Breast epithelium (tissue), 4 donors: ENCODE measurements around the gene PDZD2. TPM values are rescaled to one million over a fixed set of nuclear protein-coding genes. Genes with fewer than 3 reads are reported as not detected.

ENCODE experiments used
- DNase-seq, 2 donors: peaks; one replicate each; pipeline ENCODE4 v3.0.0-alpha.2; 2019; ENCODE audit warnings: low spot score in 2 of 2
- H3K27ac ChIP-seq, 2 donors: fragments of 200-600 bp; sonication (generic) in 1 of 2; one replicate each; pipeline ENCODE4 v1.5.1; 2016 to 2019; ENCODE audit warnings: mild to moderate bottlenecking in 1 of 2
- H3K27me3 ChIP-seq, 2 donors: fragments of 200-600 bp; sonication (generic) in 1 of 2; one replicate each; pipeline versions ENCODE4 v1.5.1 to v1.6.0; 2017 to 2019; ENCODE audit warnings: control low read depth in 1 of 2, mild to moderate bottlenecking in 1 of 2
- H3K36me3 ChIP-seq: fragments of 200-600 bp; one replicate; pipeline ENCODE4 v1.5.1; 2019
- H3K4me1 ChIP-seq, 2 donors: fragments of 200-600 bp; sonication (generic); one replicate each; pipeline ENCODE4 v1.5.1; 2016 to 2019; ENCODE audit warnings: control low read depth in 1 of 2
- H3K4me3 ChIP-seq, 3 donors: fragments of 200-600 bp; sonication (generic); 1 replicate in 2 of 3; 2 replicates in 1 of 3; pipeline ENCODE4 v1.5.1; 2016 to 2019; ENCODE audit warnings: mild to moderate bottlenecking in 3 of 3, moderate library complexity in 2 of 3
- H3K9me3 ChIP-seq, 2 donors: fragments of 200-600 bp; sonication (generic) in 1 of 2; one replicate each; pipeline ENCODE4 v1.5.1; 2016 to 2019; ENCODE audit warnings: control low read depth in 1 of 2
- POLR2A ChIP-seq: fragments of 450-650 bp; IDR thresholded peaks from one replicate; pipeline ENCODE4 v1.6.1; 2016; ENCODE audit warnings: antibody characterized with exemption, mild to moderate bottlenecking, moderate library complexity
- POLR2AphosphoS5 ChIP-seq, 3 donors: sonication (generic); formaldehyde crosslinking; IDR thresholded peaks; one replicate each; pipeline ENCODE4 v1.6.1; 2017; ENCODE audit warnings: antibody characterized with exemption in 3 of 3
- intact Hi-C: fragments of 100-400 bp; cut with DNase I; formaldehyde crosslinking; loops from one replicate; pipeline ENCODE4 v1.15.1; 2023; ENCODE audit warnings: low total_unique reads
- total RNA-seq, 3 donors: library from RNA; depleted of rRNA; stranded (reverse); fragments of >200 nt; gene quantifications; one replicate each; pipeline ENCODE4 v1.1.0, GENCODE V29; 2016
- TF ChIP-seq, protein P1 (sequence below), 3 donors: fragments of 450-650 bp; IDR thresholded peaks; one replicate each; pipeline ENCODE4 v1.5.1; 2016 to 2017; ENCODE audit warnings: antibody characterized with exemption in 3 of 3, mild to moderate bottlenecking in 3 of 3, moderate library complexity in 3 of 3

The PDZD2 gene
- total RNA-seq, 3 donors from 2014 or later = 16.8 to 23.3 (median 17.7) TPM

DNA sequence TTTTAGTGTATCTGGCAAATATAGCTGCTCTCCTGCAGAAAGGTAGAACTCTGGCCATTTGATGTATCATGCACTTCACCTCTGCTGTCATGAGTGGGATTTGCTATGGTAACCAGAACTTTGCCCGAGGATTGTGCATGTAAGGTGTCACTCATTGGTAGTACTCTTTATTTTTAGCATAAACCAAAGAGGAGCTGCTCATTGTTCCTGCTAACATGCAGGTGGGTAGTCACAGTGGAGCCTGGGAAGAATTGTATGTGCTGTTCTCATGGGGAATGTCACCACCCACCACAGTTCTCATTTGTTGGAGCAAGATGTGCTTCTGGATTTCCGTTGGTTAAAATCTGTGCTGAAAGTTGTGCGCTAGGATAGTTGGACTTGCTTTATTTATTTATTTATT is 12.3 kb downstream of the PDZD2 start:
- intact Hi-C loops = no loop called here
- no peak overlapping the region for H3K4me3 ChIP-seq
- no peaks in the 10 kb centered on the region for H3K36me3 ChIP-seq
- no peaks in the 10 kb centered on the region for H3K4me1 ChIP-seq
- H3K9me3 ChIP-seq = no peaks in the 10 kb centered on the region
- H3K27ac ChIP-seq = no peak overlapping the region
- no peaks in the 10 kb centered on the region for H3K27me3 ChIP-seq
- no peak for TF ChIP-seq POLR2AphosphoS5 (IDR thresholded peaks at IDR 0.05)
- TF ChIP-seq, protein P1, sequence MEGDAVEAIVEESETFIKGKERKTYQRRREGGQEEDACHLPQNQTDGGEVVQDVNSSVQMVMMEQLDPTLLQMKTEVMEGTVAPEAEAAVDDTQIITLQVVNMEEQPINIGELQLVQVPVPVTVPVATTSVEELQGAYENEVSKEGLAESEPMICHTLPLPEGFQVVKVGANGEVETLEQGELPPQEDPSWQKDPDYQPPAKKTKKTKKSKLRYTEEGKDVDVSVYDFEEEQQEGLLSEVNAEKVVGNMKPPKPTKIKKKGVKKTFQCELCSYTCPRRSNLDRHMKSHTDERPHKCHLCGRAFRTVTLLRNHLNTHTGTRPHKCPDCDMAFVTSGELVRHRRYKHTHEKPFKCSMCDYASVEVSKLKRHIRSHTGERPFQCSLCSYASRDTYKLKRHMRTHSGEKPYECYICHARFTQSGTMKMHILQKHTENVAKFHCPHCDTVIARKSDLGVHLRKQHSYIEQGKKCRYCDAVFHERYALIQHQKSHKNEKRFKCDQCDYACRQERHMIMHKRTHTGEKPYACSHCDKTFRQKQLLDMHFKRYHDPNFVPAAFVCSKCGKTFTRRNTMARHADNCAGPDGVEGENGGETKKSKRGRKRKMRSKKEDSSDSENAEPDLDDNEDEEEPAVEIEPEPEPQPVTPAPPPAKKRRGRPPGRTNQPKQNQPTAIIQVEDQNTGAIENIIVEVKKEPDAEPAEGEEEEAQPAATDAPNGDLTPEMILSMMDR (IDR thresholded peaks at IDR 0.05) = no peak
- no peak for TF ChIP-seq POLR2A
- no peak for DNase-seq

DNA sequence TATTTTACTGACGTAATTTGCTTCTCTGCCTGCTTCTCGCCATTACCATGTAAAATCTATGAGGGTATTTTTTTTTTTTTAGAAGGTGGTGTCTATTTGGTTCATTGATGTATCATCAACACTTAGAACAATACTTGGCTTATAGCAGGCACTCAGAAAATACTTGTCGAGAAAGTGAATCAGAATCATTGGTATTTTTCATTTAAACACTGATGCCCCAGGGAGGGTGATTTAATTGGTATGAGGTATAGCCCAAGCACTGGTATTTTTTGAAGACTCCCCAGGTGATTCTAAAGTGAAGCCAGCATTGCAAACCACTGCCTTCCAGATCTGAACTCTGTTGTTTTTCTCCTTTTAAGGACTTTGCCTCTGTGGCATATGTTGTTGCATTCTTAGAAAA is 16.6 kb downstream of the PDZD2 start:
- no peak for DNase-seq
- Histone ChIP-seq H3K4me1 (no peaks in the 10 kb centered on the region), H3K4me3 (no peak overlapping the region), H3K36me3 (no peaks in the 10 kb centered on the region), H3K27ac (no peak overlapping the region), H3K27me3 (no peaks in the 10 kb centered on the region), H3K9me3 (no peaks in the 10 kb centered on the region)
- TF ChIP-seq, protein P1 (IDR thresholded peaks at IDR 0.05) = no peak
- TF ChIP-seq POLR2A (no peak), POLR2AphosphoS5 (IDR thresholded peaks at IDR 0.05) (no peak)
- intact Hi-C loops = no loop called here

DNA sequence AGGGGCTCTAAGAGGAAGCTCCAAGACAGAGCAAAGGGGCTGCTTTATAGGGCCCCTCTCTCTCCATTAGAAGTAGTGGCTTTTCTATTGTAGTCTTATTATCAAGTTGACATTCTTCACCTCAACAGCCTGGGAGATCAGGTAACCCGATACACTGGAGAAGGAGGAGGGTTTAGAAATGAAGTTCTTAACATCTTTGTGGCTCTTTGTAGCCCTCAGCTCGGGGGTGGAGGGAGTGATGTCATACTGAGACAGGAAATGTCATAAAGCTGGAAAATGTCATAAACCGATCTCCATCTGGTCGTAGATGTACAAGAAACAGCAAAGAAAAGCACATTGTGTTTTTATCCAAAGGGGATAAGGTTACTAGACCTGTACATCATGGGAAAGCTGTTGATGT is 17.9 kb downstream of the PDZD2 start:
- H3K27me3 ChIP-seq = no peaks in the 10 kb centered on the region
- no peak overlapping the region for H3K27ac ChIP-seq
- H3K9me3 ChIP-seq = no peaks in the 10 kb centered on the region
- TF ChIP-seq, protein P1 (IDR thresholded peaks at IDR 0.05) = no peak
- TF ChIP-seq POLR2AphosphoS5 (IDR thresholded peaks at IDR 0.05) (no peak), POLR2A (no peak)
- no peaks in the 10 kb centered on the region for H3K36me3 ChIP-seq
- H3K4me1 ChIP-seq = no peaks in the 10 kb centered on the region
- no peak overlapping the region for H3K4me3 ChIP-seq
- DNase-seq = no peak
- intact Hi-C loops = no loop called here

DNA sequence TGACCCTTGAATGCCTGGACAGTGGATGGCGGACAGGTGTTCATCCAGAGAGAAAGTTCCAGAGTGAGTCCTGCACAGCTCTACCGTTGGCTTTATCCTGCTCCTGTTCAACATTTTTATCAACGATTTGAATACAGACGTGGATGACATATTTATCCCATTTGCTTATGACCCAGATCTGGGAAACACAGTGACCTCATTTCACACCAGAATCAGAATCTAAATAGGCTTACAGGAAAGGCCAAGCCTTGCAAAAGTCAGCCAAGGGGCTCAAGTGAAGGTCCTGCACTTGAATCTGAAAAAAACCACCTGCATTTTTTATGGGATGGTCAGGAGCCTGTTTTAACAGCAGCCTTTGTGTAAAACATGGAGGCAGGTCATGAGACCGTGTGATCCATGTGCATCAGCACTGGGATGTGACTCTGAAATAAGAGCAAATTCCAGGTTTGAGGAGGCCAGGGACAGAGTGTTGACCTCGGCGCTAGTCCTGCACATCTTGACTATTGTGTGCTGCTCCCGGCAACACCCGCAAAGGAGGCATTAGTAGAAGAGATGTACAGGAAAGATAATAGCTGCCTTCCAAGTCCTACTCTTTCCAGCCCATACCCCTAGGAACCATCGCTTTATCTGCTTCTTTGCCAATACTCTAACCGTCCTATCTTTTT is 18.5 kb downstream of the PDZD2 start:
- H3K4me3 ChIP-seq = no peak overlapping the region
- no peaks in the 10 kb centered on the region for H3K36me3 ChIP-seq
- H3K27me3 ChIP-seq = no peaks in the 10 kb centered on the region
- H3K4me1 ChIP-seq = no peaks in the 10 kb centered on the region
- H3K9me3 ChIP-seq = no peaks in the 10 kb centered on the region
- no peak for DNase-seq
- no peak overlapping the region for H3K27ac ChIP-seq
- intact Hi-C loops = no loop called here
- TF ChIP-seq, protein P1 (IDR thresholded peaks at IDR 0.05) = no peak
- TF ChIP-seq POLR2AphosphoS5 (IDR thresholded peaks at IDR 0.05) (no peak), POLR2A (no peak)

DNA sequence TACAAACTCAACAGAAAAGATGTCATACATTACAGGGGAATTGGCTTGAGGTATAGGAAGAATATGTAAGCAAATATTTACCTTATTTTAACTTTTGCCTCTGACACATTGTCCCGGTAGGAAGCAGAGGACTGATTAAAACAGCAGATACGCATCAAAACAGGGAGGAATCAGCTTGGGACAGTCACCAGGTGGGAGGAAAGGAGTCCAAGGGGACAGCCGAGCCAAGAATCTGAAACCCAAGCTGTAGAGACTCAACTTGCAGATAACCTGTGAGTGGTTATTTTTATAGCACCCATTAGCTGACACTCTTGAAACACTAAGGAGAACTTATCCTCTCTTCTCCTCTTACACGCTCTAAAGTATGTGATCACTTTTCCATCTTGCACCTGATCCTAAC is 22.3 kb downstream of the PDZD2 start:
- TF ChIP-seq POLR2AphosphoS5 (IDR thresholded peaks at IDR 0.05) (no peak), POLR2A (no peak)
- TF ChIP-seq, protein P1 (IDR thresholded peaks at IDR 0.05) = no peak
- H3K36me3 ChIP-seq = no peaks in the 10 kb centered on the region
- no peak overlapping the region for H3K27ac ChIP-seq
- intact Hi-C loops = no loop called here
- no peaks in the 10 kb centered on the region for H3K9me3 ChIP-seq
- H3K4me3 ChIP-seq = no peak overlapping the region
- no peak for DNase-seq
- H3K4me1 ChIP-seq = no peaks in the 10 kb centered on the region
- no peaks in the 10 kb centered on the region for H3K27me3 ChIP-seq
